ENCODE results near the gene UBR1. TPM values are rescaled to one million over a fixed set of nuclear protein-coding genes. Genes with fewer than 3 reads are reported as not detected.
"Not testable (repeated sequence)": the region's sequence is repeated elsewhere in the genome, so short reads cannot be mapped to it uniquely, and the experiment has no call there.

UBR1 gene
- total RNA-seq, 3 donors from 2014 or later = 20.3 to 37.0 (median 26.8) TPM

DNA sequence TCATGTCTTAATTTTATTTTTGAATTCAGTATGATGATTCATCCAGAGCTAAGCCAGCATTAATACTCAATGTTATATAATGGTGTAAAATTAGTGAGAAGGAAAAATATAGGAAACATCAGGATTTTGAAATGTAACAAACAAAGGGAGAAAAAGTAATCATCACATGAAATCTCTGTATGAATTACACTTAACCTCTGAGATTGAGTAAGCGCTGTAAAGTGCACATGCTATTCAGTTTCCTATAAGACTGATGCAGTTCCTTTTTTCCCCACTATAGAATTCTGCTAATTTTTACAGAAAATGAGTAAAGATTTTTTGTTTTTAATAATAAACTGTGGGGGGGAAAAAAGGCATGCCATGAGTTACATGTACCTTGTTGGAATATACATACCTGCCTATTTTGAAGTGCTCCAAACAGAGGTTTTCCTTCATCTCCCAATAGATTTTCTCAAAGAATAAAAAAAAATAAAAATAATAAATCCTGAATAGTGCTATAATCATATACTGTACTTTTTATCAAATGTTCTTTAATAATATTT lies 121.3 kb downstream of the UBR1 start:
- TF ChIP-seq, protein P1, sequence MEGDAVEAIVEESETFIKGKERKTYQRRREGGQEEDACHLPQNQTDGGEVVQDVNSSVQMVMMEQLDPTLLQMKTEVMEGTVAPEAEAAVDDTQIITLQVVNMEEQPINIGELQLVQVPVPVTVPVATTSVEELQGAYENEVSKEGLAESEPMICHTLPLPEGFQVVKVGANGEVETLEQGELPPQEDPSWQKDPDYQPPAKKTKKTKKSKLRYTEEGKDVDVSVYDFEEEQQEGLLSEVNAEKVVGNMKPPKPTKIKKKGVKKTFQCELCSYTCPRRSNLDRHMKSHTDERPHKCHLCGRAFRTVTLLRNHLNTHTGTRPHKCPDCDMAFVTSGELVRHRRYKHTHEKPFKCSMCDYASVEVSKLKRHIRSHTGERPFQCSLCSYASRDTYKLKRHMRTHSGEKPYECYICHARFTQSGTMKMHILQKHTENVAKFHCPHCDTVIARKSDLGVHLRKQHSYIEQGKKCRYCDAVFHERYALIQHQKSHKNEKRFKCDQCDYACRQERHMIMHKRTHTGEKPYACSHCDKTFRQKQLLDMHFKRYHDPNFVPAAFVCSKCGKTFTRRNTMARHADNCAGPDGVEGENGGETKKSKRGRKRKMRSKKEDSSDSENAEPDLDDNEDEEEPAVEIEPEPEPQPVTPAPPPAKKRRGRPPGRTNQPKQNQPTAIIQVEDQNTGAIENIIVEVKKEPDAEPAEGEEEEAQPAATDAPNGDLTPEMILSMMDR (IDR thresholded peaks at IDR 0.05) = no peak
- intact Hi-C loops (cut with DNase I, micrococcal nuclease) = no loop called here
- no peak overlapping the region for H3K4me3 ChIP-seq
- no peaks in the 10 kb centered on the region for H3K4me1 ChIP-seq (ENCODE audit: low read depth)
- H3K9me3 ChIP-seq = no peaks in the 10 kb centered on the region
- DNase-seq (no peak), ATAC-seq (no peak)
- H3K36me3 ChIP-seq (ENCODE audit: low read depth) = no peaks in the 10 kb centered on the region

DNA sequence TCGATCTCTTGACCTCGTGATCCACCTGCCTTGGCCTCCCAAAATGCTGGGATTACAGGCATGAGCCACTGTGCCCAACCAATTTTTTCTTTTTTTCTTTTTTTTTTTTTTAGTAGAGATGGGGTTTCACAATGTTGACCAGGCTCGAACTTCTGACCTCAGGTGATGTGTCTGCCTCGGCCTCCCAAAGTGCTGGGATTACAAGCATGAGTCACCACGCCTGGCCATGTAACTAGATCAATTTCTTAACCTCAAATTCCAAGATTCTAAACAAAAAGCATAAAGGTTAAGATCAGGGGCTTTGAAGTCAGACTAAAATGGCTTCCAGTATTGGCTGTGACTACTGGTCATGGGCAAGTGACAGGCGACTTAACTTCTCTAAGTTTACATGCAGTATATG lies 126.7 kb downstream of the UBR1 start:
- ATAC-seq; DNase-seq; H3K4me1 ChIP-seq (ENCODE audit: low read depth); intact Hi-C loops (cut with DNase I, micrococcal nuclease); H3K9me3 ChIP-seq; H3K36me3 ChIP-seq (ENCODE audit: low read depth); H3K4me3 ChIP-seq: not testable (repeated sequence)

DNA sequence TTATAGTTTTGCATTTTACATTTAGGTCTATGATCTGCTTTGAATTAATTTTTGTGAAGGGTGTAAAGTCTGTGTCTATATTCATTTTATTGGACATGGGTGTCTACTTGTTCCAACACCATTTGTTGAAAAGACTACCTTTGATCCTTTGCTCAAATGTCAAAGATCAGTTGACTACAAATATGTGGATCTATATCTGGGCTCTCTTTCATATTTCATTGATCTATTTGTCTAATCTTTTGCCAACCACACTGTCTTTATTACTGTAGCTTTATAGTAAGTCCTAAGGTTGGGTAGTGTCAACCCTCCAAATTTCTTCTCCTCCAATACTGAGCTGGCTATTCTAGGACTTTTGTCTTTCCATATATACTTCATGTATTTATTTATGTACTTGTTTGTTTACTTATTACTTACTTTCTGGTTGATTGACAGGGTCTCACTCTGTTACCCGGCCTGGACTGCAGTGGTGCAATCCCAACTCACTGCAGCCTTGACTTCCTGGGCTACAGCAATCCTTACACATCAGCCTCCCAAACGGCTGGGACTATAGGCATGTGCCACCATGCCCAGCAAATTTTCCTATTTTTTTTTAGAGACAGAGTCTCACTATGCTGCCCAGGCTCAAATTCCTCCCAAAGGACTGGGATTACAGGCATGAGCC lies 131.5 kb downstream of the UBR1 start:
- intact Hi-C loops (cut with DNase I, micrococcal nuclease) = no loop called here
- TF ChIP-seq, protein P1 (IDR thresholded peaks at IDR 0.05) = no peak
- no peak overlapping the region for H3K4me3 ChIP-seq
- no peaks in the 10 kb centered on the region for H3K36me3 ChIP-seq (ENCODE audit: low read depth)
- DNase-seq (no peak), ATAC-seq (no peak)
- H3K4me1 ChIP-seq (ENCODE audit: low read depth) = no peaks in the 10 kb centered on the region
- H3K9me3 ChIP-seq = no peaks in the 10 kb centered on the region

DNA sequence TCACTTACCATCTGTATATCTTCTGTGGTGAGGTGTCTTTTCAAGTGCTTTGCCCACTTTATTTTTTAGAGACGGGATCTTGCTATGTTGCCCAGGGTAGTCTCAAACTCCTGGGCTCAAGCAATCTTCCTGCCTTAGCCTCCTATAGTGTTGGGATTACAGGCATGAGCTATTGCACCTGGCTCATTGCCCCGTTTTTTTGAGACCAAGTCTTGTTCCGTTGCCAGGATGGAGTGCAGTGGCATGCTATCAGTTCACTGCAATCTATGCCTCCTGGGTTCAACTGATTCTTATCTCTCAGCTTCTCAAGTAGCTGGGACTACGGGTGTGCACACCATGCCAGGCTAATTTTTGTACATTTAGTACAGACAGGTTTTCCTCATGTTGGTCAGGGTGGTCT lies 132.7 kb downstream of the UBR1 start:
- H3K36me3 ChIP-seq (ENCODE audit: low read depth) = no peaks in the 10 kb centered on the region
- TF ChIP-seq, protein P1 (IDR thresholded peaks at IDR 0.05) = no peak
- ATAC-seq (no peak), DNase-seq (no peak)
- intact Hi-C loops (cut with DNase I, micrococcal nuclease) = no loop called here
- no peaks in the 10 kb centered on the region for H3K9me3 ChIP-seq
- H3K4me1 ChIP-seq (ENCODE audit: low read depth) = no peaks in the 10 kb centered on the region
- no peak overlapping the region for H3K4me3 ChIP-seq

DNA sequence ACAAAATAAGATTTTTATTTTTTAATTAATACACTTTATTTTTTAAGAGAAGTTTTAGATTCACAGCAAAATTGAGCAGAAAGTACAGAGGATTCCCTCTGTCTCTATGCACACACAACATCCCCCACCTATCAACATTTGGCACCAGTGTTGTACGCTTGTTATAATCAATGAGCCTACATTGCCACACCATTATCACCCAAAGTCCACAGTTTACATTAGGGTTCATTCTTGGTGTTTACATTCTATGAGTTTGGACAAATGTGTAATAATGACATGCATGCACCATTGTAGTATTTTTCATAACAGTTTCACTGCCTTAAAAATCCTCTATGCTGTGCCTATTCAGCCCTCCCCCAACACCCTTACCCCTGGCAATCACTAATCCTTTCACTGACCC lies 134.0 kb downstream of the UBR1 start:
- H3K9me3 ChIP-seq = no peaks in the 10 kb centered on the region
- H3K36me3 ChIP-seq (ENCODE audit: low read depth) = no peaks in the 10 kb centered on the region
- DNase-seq = no peak
- TF ChIP-seq, protein P1 (IDR thresholded peaks at IDR 0.05) = no peak
- no peak for ATAC-seq
- H3K4me3 ChIP-seq = no peak overlapping the region
- H3K4me1 ChIP-seq (ENCODE audit: low read depth) = no peaks in the 10 kb centered on the region
- intact Hi-C loops (cut with DNase I, micrococcal nuclease) = no loop called here

DNA sequence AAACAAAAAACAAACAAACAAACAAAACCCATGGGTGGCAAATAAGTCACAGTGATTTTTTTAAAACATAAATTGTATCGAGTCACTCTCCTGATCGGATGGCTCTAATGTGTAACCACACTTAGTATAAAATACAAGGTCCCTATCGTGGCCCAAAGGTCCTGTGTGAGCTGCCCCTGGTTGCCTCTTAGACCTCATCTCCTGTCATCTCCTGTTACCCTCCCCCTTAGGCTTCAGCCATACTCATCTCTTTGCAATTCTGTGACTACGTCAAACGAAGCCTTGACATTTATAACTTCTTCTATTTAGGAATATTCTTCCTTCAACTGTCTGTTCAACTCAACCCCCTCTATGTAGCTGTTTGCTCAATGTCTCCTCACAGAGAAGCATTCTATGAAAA lies 141.4 kb downstream of the UBR1 start:
- Histone ChIP-seq H3K9me3 (no peaks in the 10 kb centered on the region), H3K36me3 (ENCODE audit: low read depth) (no peaks in the 10 kb centered on the region), H3K4me3 (no peak overlapping the region), H3K4me1 (ENCODE audit: low read depth) (no peaks in the 10 kb centered on the region)
- intact Hi-C loops (cut with DNase I, micrococcal nuclease) = no loop called here
- TF ChIP-seq, protein P1 (IDR thresholded peaks at IDR 0.05) = no peak
- no peak for ATAC-seq
- no peak for DNase-seq

Data from mucosa of descending colon (tissue), 3 donors.